Mucosa of descending colon (tissue), 3 donors: ENCODE data around the gene GTF2F2. TPM values are rescaled to one million over a fixed set of nuclear protein-coding genes. Genes with fewer than 3 reads are reported as not detected.

Experiments
- ATAC-seq: fragments of 200-7000 bp; cut with Tn5 transposase; one replicate; pipeline ENCODE4 v1.9.1; 2020; ENCODE audit warnings: mild to moderate bottlenecking, moderate library complexity
- DNase-seq, 3 donors: peaks; one replicate each; pipeline ENCODE4 v3.0.0-alpha.2; 2020
- H3K36me3 ChIP-seq: fragments of 200-600 bp; one replicate; pipeline ENCODE4 v1.8.0; 2021; ENCODE audit warnings: low read depth, mild to moderate bottlenecking
- H3K4me1 ChIP-seq: fragments of 200-600 bp; one replicate; pipeline ENCODE4 v1.8.0; 2021; ENCODE audit warnings: low read depth, mild to moderate bottlenecking
- H3K4me3 ChIP-seq: fragments of 200-600 bp; one replicate; pipeline ENCODE4 v1.8.0; 2021; ENCODE audit warnings: mild to moderate bottlenecking
- H3K9me3 ChIP-seq: fragments of 200-600 bp; one replicate; pipeline ENCODE4 v1.8.0; 2021; ENCODE audit warnings: mild to moderate bottlenecking
- intact Hi-C, 2 donors: fragments of 100-400 bp; cut with DNase I in 1 of 2; cut with micrococcal nuclease in 1 of 2; formaldehyde crosslinking; loops; one replicate each; pipeline versions ENCODE4 v1.11.0 to v1.11.1; 2022; cut with DNase I, micrococcal nuclease
- total RNA-seq, 3 donors: library from RNA; stranded (reverse); fragmentation: NEBNext Ultra II Directional in 2 of 3; extraction: Animal tissue kit (Norgen Biotek cat#: 25700) in 2 of 3; gene quantifications; one replicate each; pipeline versions ENCODE4 v1.2.1 to v1.2.4, GENCODE V29; 2021 to 2023
- TF ChIP-seq, protein P1 (sequence below): fragments of 200-600 bp; IDR thresholded peaks from one replicate; pipeline ENCODE4 v1.8.0; 2022; ENCODE audit warnings: antibody characterized with exemption, mild to moderate bottlenecking
- donor health status: DM: no; HTN: no; CAD: no; lungs with moderate emphysema.
- donor health status: DM: no; HTN: no; CAD: no.
- donor health status: DM: no; HTN: yes; CAD: no.

The GTF2F2 gene
- total RNA-seq, 3 donors from 2014 or later: 15.4 to 22.0 (median 15.9) TPM

DNA sequence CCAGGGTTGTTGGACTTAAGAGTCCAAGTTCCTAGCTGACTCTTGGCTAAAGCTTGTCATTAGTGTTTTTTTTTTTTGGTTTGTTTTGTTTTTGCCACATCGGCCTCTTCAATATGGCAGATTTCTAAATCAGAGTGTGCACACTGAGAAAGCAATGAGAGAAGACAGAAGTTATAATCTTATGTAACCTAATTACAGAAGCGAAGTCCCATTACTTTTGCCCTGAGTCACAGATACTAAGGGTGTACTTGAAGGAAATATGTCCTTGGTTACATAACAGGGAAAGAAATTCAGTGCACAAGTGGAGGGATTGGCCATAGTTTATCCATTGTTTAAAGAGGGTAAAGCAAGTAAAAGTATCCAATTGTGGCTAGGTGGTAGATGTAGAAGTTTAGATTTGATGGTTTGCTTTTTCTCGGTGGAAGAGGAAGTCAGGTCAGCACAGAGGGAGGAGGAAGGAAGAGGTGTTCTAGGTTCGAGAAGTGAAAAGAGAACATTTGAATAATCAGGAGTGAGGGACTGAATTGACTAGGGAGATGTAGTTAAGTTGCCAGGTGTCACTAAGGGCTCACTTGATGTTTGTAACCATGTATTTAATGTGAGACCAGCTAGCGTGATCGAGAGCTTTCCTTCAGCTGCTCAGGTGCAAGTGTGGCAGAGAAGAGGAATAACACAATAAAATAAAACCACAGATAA lies 12.2 kb downstream of the GTF2F2 start:
- no peak for DNase-seq
- Histone ChIP-seq H3K4me1 (no peaks in the 10 kb centered on the region), H3K9me3 (peaks cover 6% of the 10 kb centered on the region), H3K4me3 (no peak overlapping the region), H3K36me3 (no peaks in the 10 kb centered on the region)
- ATAC-seq: peak; percentile 16
- TF ChIP-seq, protein P1, sequence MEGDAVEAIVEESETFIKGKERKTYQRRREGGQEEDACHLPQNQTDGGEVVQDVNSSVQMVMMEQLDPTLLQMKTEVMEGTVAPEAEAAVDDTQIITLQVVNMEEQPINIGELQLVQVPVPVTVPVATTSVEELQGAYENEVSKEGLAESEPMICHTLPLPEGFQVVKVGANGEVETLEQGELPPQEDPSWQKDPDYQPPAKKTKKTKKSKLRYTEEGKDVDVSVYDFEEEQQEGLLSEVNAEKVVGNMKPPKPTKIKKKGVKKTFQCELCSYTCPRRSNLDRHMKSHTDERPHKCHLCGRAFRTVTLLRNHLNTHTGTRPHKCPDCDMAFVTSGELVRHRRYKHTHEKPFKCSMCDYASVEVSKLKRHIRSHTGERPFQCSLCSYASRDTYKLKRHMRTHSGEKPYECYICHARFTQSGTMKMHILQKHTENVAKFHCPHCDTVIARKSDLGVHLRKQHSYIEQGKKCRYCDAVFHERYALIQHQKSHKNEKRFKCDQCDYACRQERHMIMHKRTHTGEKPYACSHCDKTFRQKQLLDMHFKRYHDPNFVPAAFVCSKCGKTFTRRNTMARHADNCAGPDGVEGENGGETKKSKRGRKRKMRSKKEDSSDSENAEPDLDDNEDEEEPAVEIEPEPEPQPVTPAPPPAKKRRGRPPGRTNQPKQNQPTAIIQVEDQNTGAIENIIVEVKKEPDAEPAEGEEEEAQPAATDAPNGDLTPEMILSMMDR: no peak
- intact Hi-C loops: no loop called here

DNA sequence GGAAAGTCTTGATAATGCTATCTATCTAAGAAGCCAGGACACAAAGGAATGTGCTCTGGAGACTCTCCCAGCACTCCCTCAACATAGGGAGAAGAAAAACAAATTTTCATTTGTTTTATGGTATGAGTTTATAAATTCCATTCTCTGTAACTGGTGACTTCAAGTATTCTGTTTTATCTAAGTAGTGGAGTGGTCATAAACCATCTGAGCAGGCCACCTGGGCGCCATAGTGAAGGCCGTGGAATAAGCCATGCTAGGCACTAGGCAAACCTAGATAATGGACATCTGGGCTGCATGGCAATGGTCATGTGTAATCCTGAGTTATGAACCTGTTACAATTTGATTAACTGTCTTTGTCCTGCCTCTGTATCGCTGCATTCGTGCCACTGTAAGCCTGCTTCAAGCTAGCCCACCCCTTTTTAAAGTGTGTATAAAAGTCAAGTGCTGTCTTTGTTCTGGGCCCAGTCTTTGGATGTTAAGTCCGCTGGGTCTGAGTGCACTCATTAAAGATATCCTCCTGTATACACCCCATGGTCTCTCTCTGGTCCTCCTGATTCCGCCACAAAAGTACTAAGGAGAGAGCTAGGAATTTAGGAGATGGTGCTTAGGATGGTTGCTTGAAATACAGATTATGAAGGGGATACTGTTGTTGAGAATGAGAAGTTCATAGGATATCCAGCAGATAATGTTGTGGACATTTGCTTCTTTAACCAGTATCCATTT lies 13.2 kb downstream of the GTF2F2 start:
- DNase-seq: no peak
- intact Hi-C loops: no loop called here
- no peaks in the 10 kb centered on the region for H3K4me1 ChIP-seq
- no peak overlapping the region for H3K4me3 ChIP-seq
- ATAC-seq: no peak
- TF ChIP-seq, protein P1: no peak
- no peaks in the 10 kb centered on the region for H3K36me3 ChIP-seq
- peaks cover 6% of the 10 kb centered on the region for H3K9me3 ChIP-seq

DNA sequence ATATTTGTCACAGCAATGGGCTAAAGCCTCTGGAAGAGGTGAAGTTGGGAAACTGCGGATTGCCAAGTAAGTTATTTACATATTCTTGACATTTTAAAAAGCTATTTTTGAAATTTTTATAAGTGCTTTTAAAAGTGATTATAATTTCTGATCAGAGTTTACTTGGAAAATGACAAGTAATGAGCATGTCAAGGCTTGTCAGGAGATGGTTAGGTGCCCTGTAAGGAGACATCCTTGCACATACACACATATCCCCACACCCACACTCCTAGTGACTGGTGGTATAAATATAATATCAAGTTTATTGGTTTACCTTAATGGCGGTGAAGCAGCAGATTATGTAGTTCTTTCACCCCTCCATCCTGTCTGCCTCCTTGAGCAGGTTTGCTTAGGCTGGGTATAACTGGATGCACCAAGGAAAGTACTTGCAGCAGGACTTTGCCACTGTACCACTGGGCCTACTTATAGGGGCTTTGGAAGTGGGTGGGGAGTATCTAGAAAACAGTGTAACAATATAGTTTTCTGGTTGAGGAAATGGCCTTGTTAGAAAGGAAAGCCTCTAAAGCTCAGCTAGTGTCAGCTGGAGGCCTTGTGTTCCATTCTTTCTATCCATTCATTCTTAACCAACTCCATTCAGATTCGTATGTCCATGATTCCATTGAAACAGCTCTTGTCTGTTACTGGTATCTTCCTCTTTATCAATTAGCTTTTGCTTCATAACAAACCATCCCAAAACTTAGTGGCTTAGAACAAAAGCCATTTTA lies 16.6 kb downstream of the GTF2F2 start:
- TF ChIP-seq, protein P1: no peak
- peaks cover 6% of the 10 kb centered on the region for H3K9me3 ChIP-seq
- no peaks in the 10 kb centered on the region for H3K36me3 ChIP-seq
- no peaks in the 10 kb centered on the region for H3K4me1 ChIP-seq
- no peak for ATAC-seq
- intact Hi-C loops: no loop called here
- no peak for DNase-seq
- H3K4me3 ChIP-seq: no peak overlapping the region

DNA sequence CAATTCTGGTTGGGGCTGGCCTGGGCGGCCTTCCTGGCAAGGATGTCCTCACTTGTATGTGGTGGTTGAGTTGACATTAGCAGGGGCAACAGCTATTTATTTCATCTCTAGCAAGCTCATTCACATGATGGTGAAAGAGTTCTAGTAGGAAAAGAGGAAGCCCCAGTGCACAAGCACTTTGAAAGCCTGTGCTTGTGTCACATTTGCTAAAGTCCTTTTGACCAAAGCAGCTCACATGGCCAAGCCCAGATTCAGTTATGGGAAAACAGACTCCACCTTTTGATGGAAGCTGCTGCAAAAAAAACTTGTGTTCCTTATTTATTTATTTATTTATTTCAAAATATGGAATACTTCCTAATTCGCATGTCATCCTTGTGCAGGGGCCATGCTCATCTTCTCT lies 17.2 kb downstream of the GTF2F2 start:
- no peak for DNase-seq
- TF ChIP-seq, protein P1: no peak
- peaks cover 6% of the 10 kb centered on the region for H3K9me3 ChIP-seq
- no peaks in the 10 kb centered on the region for H3K36me3 ChIP-seq
- no peaks in the 10 kb centered on the region for H3K4me1 ChIP-seq
- H3K4me3 ChIP-seq: no peak overlapping the region
- intact Hi-C loops: no loop called here
- no peak for ATAC-seq

DNA sequence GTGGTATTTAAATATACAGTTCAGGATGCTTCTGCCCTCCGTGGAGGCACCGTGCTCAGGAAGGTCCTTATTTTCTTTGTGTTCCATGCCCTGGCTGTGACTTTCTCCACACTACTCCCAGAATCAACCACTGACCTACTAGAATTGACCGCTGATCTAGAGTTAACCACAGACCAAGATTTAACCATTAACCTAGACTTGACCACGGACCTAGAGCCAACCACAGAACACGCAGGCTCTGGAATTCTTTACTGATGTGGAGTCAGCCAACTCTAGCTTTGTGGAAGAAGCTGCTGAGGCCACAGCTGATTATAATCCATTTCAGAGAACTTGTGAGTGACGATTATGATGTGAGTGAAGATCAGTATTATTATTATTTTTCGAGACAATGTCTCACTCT lies 18.0 kb downstream of the GTF2F2 start:
- peaks cover 3% of the 10 kb centered on the region for H3K9me3 ChIP-seq
- no peaks in the 10 kb centered on the region for H3K36me3 ChIP-seq
- H3K4me1 ChIP-seq: no peaks in the 10 kb centered on the region
- TF ChIP-seq, protein P1: no peak
- H3K4me3 ChIP-seq: no peak overlapping the region
- ATAC-seq: no peak
- DNase-seq: no peak
- intact Hi-C loops: no loop called here
